Mammary epithelial cell (primary cell): ENCODE results near the gene NTM.

ENCODE experiments used
- EZH2 ChIP-seq: IDR thresholded peaks from 2 replicates; pipeline ENCODE4 v1.6.1; 2012; ENCODE audit warnings: low read length, inconsistent platforms, borderline replicate concordance
- TF ChIP-seq, protein P1 (sequence below), 2 donors: IDR thresholded peaks in 1 of 2; conservative IDR thresholded peaks in 1 of 2; 2 replicates each; pipeline ENCODE4 v1.5.1; 2011 to 2012; ENCODE audit warnings: inconsistent platforms in 2 of 2, low read length in 2 of 2, mild to moderate bottlenecking in 2 of 2, control low read depth in 1 of 2, low read depth in 1 of 2; ENCODE audit not compliant: insufficient read depth in 1 of 2; ENCODE audit errors: extremely low read depth in 1 of 2

GRCh38 chr11:132343445-132344175 is 973.2 kb downstream of the NTM start:
- TF ChIP-seq, protein P1, sequence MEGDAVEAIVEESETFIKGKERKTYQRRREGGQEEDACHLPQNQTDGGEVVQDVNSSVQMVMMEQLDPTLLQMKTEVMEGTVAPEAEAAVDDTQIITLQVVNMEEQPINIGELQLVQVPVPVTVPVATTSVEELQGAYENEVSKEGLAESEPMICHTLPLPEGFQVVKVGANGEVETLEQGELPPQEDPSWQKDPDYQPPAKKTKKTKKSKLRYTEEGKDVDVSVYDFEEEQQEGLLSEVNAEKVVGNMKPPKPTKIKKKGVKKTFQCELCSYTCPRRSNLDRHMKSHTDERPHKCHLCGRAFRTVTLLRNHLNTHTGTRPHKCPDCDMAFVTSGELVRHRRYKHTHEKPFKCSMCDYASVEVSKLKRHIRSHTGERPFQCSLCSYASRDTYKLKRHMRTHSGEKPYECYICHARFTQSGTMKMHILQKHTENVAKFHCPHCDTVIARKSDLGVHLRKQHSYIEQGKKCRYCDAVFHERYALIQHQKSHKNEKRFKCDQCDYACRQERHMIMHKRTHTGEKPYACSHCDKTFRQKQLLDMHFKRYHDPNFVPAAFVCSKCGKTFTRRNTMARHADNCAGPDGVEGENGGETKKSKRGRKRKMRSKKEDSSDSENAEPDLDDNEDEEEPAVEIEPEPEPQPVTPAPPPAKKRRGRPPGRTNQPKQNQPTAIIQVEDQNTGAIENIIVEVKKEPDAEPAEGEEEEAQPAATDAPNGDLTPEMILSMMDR (conservative IDR thresholded peaks at IDR 0.05 in 1 of 2, IDR thresholded peaks at IDR 0.05 in 1 of 2; ENCODE audit: extremely low read depth in 1 of 2, insufficient read depth in 1 of 2, low read depth in 1 of 2, low read length in 2 of 2), result no peak
- TF ChIP-seq EZH2, result no peak
